ENCODE results near the gene MAS1. TPM values are rescaled to one million over a fixed set of nuclear protein-coding genes. Genes with fewer than 3 reads are reported as not detected.
A peak's percentile ranks its signal among the peaks of the same experiment; 100 is the strongest.

The MAS1 gene
- total RNA-seq, 2 donors from 2014 or later, result 0.14 to 0.27 TPM

GRCh38 chr6:159853754-159854153, 37.0 kb upstream of the MAS1 start:
- no peak overlapping the region for H3K4me3 ChIP-seq
- peak; percentile 79 for ATAC-seq (ENCODE audit: insufficient number of reproducible peaks, low FRiP score, low read depth)
- H3K27me3 ChIP-seq (replicated peaks; ENCODE audit: insufficient read depth), result no peaks in the 10 kb centered on the region
- no peak for TF ChIP-seq CTCF (IDR thresholded peaks at IDR 0.05)
- DNase-seq (ENCODE audit: low spot score), result no peak
- H3K27ac ChIP-seq, result peak overlapping the region; percentile 13 to 67
- H3K9me3 ChIP-seq, result no peaks in the 10 kb centered on the region
- H3K36me3 ChIP-seq, result no peaks in the 10 kb centered on the region
- peaks cover 6 to 29% of the 10 kb centered on the region in 2 donors for H3K4me1 ChIP-seq (ENCODE audit: control insufficient read depth in 1 of 2, low read depth in 2 of 2)

GRCh38 chr6:159854959-159855358, 35.8 kb upstream of the MAS1 start:
- no peaks in the 10 kb centered on the region for H3K9me3 ChIP-seq
- no peak overlapping the region for H3K27ac ChIP-seq
- DNase-seq (ENCODE audit: low spot score) (no peak), ATAC-seq (ENCODE audit: insufficient number of reproducible peaks, low FRiP score, low read depth) (no peak)
- no peaks in the 10 kb centered on the region for H3K36me3 ChIP-seq
- H3K4me3 ChIP-seq, result no peak overlapping the region
- no peaks in the 10 kb centered on the region for H3K27me3 ChIP-seq (replicated peaks; ENCODE audit: insufficient read depth)
- no peak for TF ChIP-seq CTCF (IDR thresholded peaks at IDR 0.05)
- H3K4me1 ChIP-seq (ENCODE audit: control insufficient read depth in 1 of 2, low read depth in 2 of 2), result peaks cover 6 to 29% of the 10 kb centered on the region in 2 donors

GRCh38 chr6:159858259-159858658, 32.5 kb upstream of the MAS1 start:
- DNase-seq (ENCODE audit: low spot score), result no peak
- no peak overlapping the region for H3K27ac ChIP-seq
- ATAC-seq (ENCODE audit: insufficient number of reproducible peaks, low FRiP score, low read depth), result no peak
- H3K36me3 ChIP-seq, result no peaks in the 10 kb centered on the region
- H3K27me3 ChIP-seq (replicated peaks; ENCODE audit: insufficient read depth), result no peaks in the 10 kb centered on the region
- H3K4me3 ChIP-seq, result no peak overlapping the region
- peaks cover 6 to 14% of the 10 kb centered on the region in 2 donors for H3K4me1 ChIP-seq (ENCODE audit: control insufficient read depth in 1 of 2, low read depth in 2 of 2)
- no peak for TF ChIP-seq CTCF (IDR thresholded peaks at IDR 0.05)
- H3K9me3 ChIP-seq, result no peaks in the 10 kb centered on the region

- no peaks in the 10 kb centered on the region for H3K27me3 ChIP-seq (replicated peaks; ENCODE audit: insufficient read depth)
- ATAC-seq (ENCODE audit: insufficient number of reproducible peaks, low FRiP score, low read depth) (no peak), DNase-seq (ENCODE audit: low spot score) (no peak)
- no peaks in the 10 kb centered on the region for H3K9me3 ChIP-seq
- H3K4me1 ChIP-seq (ENCODE audit: control insufficient read depth in 1 of 2, low read depth in 2 of 2), result no peaks in the 10 kb centered on the region
- no peaks in the 10 kb centered on the region for H3K36me3 ChIP-seq
- no peak overlapping the region for H3K4me3 ChIP-seq
- H3K27ac ChIP-seq, result no peak overlapping the region
- no peak for TF ChIP-seq CTCF (IDR thresholded peaks at IDR 0.05)
These were observed 30.3 kb upstream of the MAS1 start for GRCh38 chr6:159860482-159860881.

- Histone ChIP-seq H3K4me3 (no peak overlapping the region), H3K36me3 (no peaks in the 10 kb centered on the region), H3K9me3 (no peaks in the 10 kb centered on the region), H3K4me1 (ENCODE audit: control insufficient read depth in 1 of 2, low read depth in 2 of 2) (no peaks in the 10 kb centered on the region), H3K27ac (no peak overlapping the region), H3K27me3 (replicated peaks; ENCODE audit: insufficient read depth) (no peaks in the 10 kb centered on the region)
- DNase-seq (ENCODE audit: low spot score), result no peak
- ATAC-seq (ENCODE audit: insufficient number of reproducible peaks, low FRiP score, low read depth), result no peak
- TF ChIP-seq CTCF (IDR thresholded peaks at IDR 0.05), result no peak
These were observed 28.7 kb upstream of the MAS1 start for GRCh38 chr6:159862103-159862502.
